ENCODE measurements around the gene BMP10.

DNA sequence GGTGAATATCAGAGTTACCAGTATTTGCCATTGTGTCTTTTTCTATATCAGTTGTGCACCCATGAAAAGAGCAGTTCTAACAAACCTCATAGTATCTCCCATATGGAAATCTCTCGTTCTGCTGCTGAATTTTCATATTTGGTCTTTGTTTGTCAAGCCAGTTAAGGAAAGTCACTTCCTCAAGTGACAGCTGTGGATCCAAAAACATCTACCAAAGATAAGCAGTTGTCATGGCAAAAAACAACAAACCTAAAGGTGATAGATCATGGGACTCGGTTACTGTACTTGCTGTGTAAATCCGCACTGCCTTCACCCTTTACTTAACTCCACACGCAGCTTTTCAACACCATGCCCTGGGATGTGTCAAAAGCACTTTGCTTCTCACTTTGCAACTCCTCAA, 17.3 kb downstream of the BMP10 start:
- TF ChIP-seq, protein P1, sequence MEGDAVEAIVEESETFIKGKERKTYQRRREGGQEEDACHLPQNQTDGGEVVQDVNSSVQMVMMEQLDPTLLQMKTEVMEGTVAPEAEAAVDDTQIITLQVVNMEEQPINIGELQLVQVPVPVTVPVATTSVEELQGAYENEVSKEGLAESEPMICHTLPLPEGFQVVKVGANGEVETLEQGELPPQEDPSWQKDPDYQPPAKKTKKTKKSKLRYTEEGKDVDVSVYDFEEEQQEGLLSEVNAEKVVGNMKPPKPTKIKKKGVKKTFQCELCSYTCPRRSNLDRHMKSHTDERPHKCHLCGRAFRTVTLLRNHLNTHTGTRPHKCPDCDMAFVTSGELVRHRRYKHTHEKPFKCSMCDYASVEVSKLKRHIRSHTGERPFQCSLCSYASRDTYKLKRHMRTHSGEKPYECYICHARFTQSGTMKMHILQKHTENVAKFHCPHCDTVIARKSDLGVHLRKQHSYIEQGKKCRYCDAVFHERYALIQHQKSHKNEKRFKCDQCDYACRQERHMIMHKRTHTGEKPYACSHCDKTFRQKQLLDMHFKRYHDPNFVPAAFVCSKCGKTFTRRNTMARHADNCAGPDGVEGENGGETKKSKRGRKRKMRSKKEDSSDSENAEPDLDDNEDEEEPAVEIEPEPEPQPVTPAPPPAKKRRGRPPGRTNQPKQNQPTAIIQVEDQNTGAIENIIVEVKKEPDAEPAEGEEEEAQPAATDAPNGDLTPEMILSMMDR (IDR thresholded peaks at IDR 0.05 in 8 of 11, conservative IDR thresholded peaks at IDR 0.05 in 3 of 11) = no peak
- TF ChIP-seq POLR2A (IDR thresholded peaks at IDR 0.05) = no peak

Data from spleen (tissue), 7 donors.